Measurements from ENCODE around the gene SAPCD2. TPM values are rescaled to one million over a fixed set of nuclear protein-coding genes. Genes with fewer than 3 reads are reported as not detected.

The SAPCD2 gene
- total and polyA plus RNA-seq, 10 donors = 0.76 to 6.5 (median 2.4) TPM

GRCh38 chr9:137085920-137086530, 15.7 kb upstream of the SAPCD2 start:
- DNase-seq = peak; percentile 91
- no peaks in the 10 kb centered on the region for H3K27me3 ChIP-seq (replicated peaks in 1 of 7)
- no peaks in the 10 kb centered on the region for H3K9me3 ChIP-seq
- intact Hi-C loops (cut with DNase I; ENCODE audit: low total_unique reads) = no loop called here
- peak overlapping the region; percentile 51 to 90 (median 79) for H3K4me3 ChIP-seq
- peaks cover 14 to 71% (median 35%) of the 10 kb centered on the region in 6 donors for H3K4me1 ChIP-seq
- H3K36me3 ChIP-seq = peaks cover 0 to 54% (median 28%) of the 10 kb centered on the region in 6 donors
- 0 to 1% (median 0%) methylated on average over 11 to 58 of the region's 58 CpGs for WGBS, 5 donors
- TF ChIP-seq POLR2A (IDR thresholded peaks at IDR 0.05) (no peak), CTCF (IDR thresholded peaks at IDR 0.05 in 8 of 11, conservative IDR thresholded peaks at IDR 0.05 in 3 of 11) (no peak), POLR2AphosphoS5 (IDR thresholded peaks at IDR 0.05) (peak; percentile 50 to 71 (median 59))
- peak overlapping the region; percentile 89 to 98 (median 96) for H3K27ac ChIP-seq

GRCh38 chr9:137084526-137084925, 14.2 kb upstream of the SAPCD2 start:
- H3K4me3 ChIP-seq = no peak overlapping the region
- no peaks in the 10 kb centered on the region for H3K9me3 ChIP-seq
- intact Hi-C loops (cut with DNase I; ENCODE audit: low total_unique reads) = no loop called here
- DNase-seq = peak; percentile 78
- peaks cover 0 to 54% (median 40%) of the 10 kb centered on the region in 6 donors for H3K36me3 ChIP-seq
- TF ChIP-seq POLR2A (IDR thresholded peaks at IDR 0.05) = no peak
- TF ChIP-seq POLR2AphosphoS5 (IDR thresholded peaks at IDR 0.05) = peak; percentile 10 to 54 (median 37)
- H3K27ac ChIP-seq = no peak overlapping the region
- WGBS, 5 donors = 69 to 85% (median 81%) methylated on average over 7 to 9 of the region's 9 CpGs
- peaks cover 14 to 74% (median 36%) of the 10 kb centered on the region in 6 donors for H3K4me1 ChIP-seq
- H3K27me3 ChIP-seq (replicated peaks in 1 of 7) = no peaks in the 10 kb centered on the region

- peak overlapping the region in 4 of 8 donors; percentile 8 to 23 (median 16) for H3K27ac ChIP-seq
- peaks cover 0 to 55% (median 44%) of the 10 kb centered on the region in 6 donors for H3K36me3 ChIP-seq
- H3K4me3 ChIP-seq = no peak overlapping the region
- H3K4me1 ChIP-seq = peaks cover 18 to 74% (median 41%) of the 10 kb centered on the region in 6 donors
- 60 to 80% (median 76%) methylated on average over 11 to 12 of the region's 12 CpGs for WGBS, 5 donors
- TF ChIP-seq POLR2AphosphoS5 (IDR thresholded peaks at IDR 0.05) (peak in 2 of 3 donors; percentile 29 to 38), POLR2A (IDR thresholded peaks at IDR 0.05) (no peak), CTCF (IDR thresholded peaks at IDR 0.05 in 8 of 11, conservative IDR thresholded peaks at IDR 0.05 in 3 of 11) (no peak)
- no peak for DNase-seq
- intact Hi-C loops (cut with DNase I; ENCODE audit: low total_unique reads) = no loop called here
- no peaks in the 10 kb centered on the region for H3K27me3 ChIP-seq (replicated peaks in 1 of 7)
- no peaks in the 10 kb centered on the region for H3K9me3 ChIP-seq
These were observed 13.1 kb upstream of the SAPCD2 start for GRCh38 chr9:137083394-137084004.

DNA sequence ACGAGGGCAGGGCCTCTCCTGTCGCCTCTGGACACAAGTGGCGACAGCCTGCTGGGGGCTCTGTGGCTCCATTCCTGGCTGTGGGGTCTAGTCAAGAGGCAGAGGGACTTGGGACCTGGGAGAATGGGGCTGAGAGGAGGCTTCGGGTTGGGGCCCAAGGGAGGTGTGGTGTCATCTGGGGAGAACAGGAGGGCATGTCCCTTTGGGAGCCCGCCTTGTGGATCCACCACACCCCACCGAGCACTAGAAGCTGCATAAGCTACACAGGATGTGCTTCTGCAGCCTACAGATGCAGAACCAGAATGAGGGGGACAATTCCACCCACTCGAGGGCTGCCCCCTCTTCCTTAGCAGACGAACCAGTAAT, 12.6 kb upstream of the SAPCD2 start:
- H3K36me3 ChIP-seq = peaks cover 0 to 57% (median 44%) of the 10 kb centered on the region in 6 donors
- no peak overlapping the region for H3K4me3 ChIP-seq
- H3K9me3 ChIP-seq = no peaks in the 10 kb centered on the region
- H3K4me1 ChIP-seq = peaks cover 20 to 74% (median 44%) of the 10 kb centered on the region in 6 donors
- H3K27me3 ChIP-seq (replicated peaks in 1 of 7) = peaks cover 0 to 5% (median 0%) of the 10 kb centered on the region in 7 donors
- no peak for DNase-seq
- no peak for TF ChIP-seq POLR2AphosphoS5 (IDR thresholded peaks at IDR 0.05)
- TF ChIP-seq CTCF (IDR thresholded peaks at IDR 0.05 in 8 of 11, conservative IDR thresholded peaks at IDR 0.05 in 3 of 11) = no peak
- TF ChIP-seq POLR2A (IDR thresholded peaks at IDR 0.05) = no peak
- WGBS, 5 donors = 70 to 85% (median 80%) methylated on average over 5 to 8 of the region's 8 CpGs
- H3K27ac ChIP-seq = peak overlapping the region in 1 of 8 donors; percentile 19
- intact Hi-C loops (cut with DNase I; ENCODE audit: low total_unique reads) = no loop called here

Data from spleen (tissue), 11 donors.